ENCODE measurements around the gene ZNF740.

ZNF740 gene

GRCh38 chr12:53226815-53227214 lies 46.3 kb downstream of the ZNF740 start:
- no peak for DNase-seq (ENCODE audit: low read depth, low spot score)

- no peak for DNase-seq (ENCODE audit: low read depth, low spot score)
Observed at GRCh38 chr12:53227341-53227740, 46.8 kb downstream of the ZNF740 start.

- DNase-seq (ENCODE audit: low read depth, low spot score), result no peak
Observed at GRCh38 chr12:53227836-53228235, 47.3 kb downstream of the ZNF740 start.

GRCh38 chr12:53229454-53229853 lies 48.9 kb downstream of the ZNF740 start:
- DNase-seq (ENCODE audit: low read depth, low spot score), result no peak

- no peak for DNase-seq (ENCODE audit: low read depth, low spot score)
Observed at GRCh38 chr12:53230108-53230845, 49.8 kb downstream of the ZNF740 start.

- DNase-seq (ENCODE audit: low read depth, low spot score), result no peak
Observed at GRCh38 chr12:53231671-53231920, 51.1 kb downstream of the ZNF740 start.

GRCh38 chr12:53231921-53232645 lies 51.6 kb downstream of the ZNF740 start, which contains the start of gene RARG:
Gene RARG, minus strand, starts transcription at chr12:53232209. Its CDS starts 4,664 bp downstream, at chr12:53227545.
- peak; percentile 19 for DNase-seq (ENCODE audit: low read depth, low spot score)

GRCh38 chr12:53232646-53233461 lies 52.3 kb downstream of the ZNF740 start:
- DNase-seq (ENCODE audit: low read depth, low spot score), result no peak

GRCh38 chr12:53233671-53234121 lies 53.2 kb downstream of the ZNF740 start:
- DNase-seq (ENCODE audit: low read depth, low spot score), result no peak

GRCh38 chr12:53234271-53234914 lies 53.9 kb downstream of the ZNF740 start:
- DNase-seq (ENCODE audit: low read depth, low spot score), result no peak

GRCh38 chr12:53235164-53235563 lies 54.6 kb downstream of the ZNF740 start:
- DNase-seq (ENCODE audit: low read depth, low spot score), result no peak

GRCh38 chr12:53235742-53236442 lies 55.4 kb downstream of the ZNF740 start:
- no peak for DNase-seq (ENCODE audit: low read depth, low spot score)

- DNase-seq (ENCODE audit: low read depth, low spot score), result peak; percentile 30
Observed at GRCh38 chr12:53236443-53237111, 56.1 kb downstream of the ZNF740 start.

GRCh38 chr12:53239643-53240258 lies 59.2 kb downstream of the ZNF740 start:
- no peak for DNase-seq (ENCODE audit: low read depth, low spot score)

- DNase-seq (ENCODE audit: low read depth, low spot score), result no peak
Observed at GRCh38 chr12:53241623-53242412, 61.3 kb downstream of the ZNF740 start.

- DNase-seq (ENCODE audit: low read depth, low spot score), result no peak
Observed at GRCh38 chr12:53244337-53244736, 63.8 kb downstream of the ZNF740 start.

Data from activated CD4-positive, CD25-positive, alpha-beta regulatory T cell treated with anti-CD3 and anti-CD28 coated beads, Interleukin-2, amount 50 U/mL, for 16 hours (primary cell).